ENCODE measurements around the gene SORD.

DNA sequence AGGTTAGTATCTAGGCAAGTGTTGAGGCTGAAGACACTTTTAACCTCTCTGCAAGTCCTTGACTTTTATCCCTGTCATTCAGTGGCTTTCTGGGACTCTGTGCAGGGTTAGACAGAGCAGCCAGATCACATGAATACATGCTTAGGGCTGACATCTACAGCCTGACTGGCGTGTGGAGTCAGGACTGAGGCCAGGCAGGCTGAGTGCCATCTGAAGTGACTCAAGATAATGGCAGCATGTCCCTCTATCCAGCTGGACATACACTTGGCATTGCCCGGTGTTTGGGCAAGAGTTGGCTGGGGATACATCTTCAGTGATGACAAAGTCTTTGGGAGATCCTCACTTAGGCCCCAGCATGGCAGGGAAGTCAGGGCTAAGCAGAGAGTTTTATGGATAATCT lies 68.6 kb downstream of the SORD start:
- TF ChIP-seq, protein P1, sequence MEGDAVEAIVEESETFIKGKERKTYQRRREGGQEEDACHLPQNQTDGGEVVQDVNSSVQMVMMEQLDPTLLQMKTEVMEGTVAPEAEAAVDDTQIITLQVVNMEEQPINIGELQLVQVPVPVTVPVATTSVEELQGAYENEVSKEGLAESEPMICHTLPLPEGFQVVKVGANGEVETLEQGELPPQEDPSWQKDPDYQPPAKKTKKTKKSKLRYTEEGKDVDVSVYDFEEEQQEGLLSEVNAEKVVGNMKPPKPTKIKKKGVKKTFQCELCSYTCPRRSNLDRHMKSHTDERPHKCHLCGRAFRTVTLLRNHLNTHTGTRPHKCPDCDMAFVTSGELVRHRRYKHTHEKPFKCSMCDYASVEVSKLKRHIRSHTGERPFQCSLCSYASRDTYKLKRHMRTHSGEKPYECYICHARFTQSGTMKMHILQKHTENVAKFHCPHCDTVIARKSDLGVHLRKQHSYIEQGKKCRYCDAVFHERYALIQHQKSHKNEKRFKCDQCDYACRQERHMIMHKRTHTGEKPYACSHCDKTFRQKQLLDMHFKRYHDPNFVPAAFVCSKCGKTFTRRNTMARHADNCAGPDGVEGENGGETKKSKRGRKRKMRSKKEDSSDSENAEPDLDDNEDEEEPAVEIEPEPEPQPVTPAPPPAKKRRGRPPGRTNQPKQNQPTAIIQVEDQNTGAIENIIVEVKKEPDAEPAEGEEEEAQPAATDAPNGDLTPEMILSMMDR (IDR thresholded peaks at IDR 0.05) = no peak
- TF ChIP-seq POLR2A (IDR thresholded peaks at IDR 0.05) = no peak
